ENCODE data around the gene UBL7. TPM values are rescaled to one million over a fixed set of nuclear protein-coding genes. Genes with fewer than 3 reads are reported as not detected.

Gene UBL7
- total RNA-seq, 4 donors from 2014 or later = 27.3 to 66.0 (median 40.4) TPM

GRCh38 chr15:74449643-74450205 lies 11.2 kb downstream of the UBL7 start:
- Histone ChIP-seq H3K4me1 (peaks cover 0 to 4% (median 0%) of the 10 kb centered on the region in 4 donors), H3K4me3 (no peak overlapping the region), H3K27ac (no peak overlapping the region), H3K36me3 (peaks cover 0 to 98% (median 28%) of the 10 kb centered on the region in 3 donors), H3K9me3 (no peaks in the 10 kb centered on the region), H3K27me3 (no peaks in the 10 kb centered on the region)
- TF ChIP-seq, protein P1, sequence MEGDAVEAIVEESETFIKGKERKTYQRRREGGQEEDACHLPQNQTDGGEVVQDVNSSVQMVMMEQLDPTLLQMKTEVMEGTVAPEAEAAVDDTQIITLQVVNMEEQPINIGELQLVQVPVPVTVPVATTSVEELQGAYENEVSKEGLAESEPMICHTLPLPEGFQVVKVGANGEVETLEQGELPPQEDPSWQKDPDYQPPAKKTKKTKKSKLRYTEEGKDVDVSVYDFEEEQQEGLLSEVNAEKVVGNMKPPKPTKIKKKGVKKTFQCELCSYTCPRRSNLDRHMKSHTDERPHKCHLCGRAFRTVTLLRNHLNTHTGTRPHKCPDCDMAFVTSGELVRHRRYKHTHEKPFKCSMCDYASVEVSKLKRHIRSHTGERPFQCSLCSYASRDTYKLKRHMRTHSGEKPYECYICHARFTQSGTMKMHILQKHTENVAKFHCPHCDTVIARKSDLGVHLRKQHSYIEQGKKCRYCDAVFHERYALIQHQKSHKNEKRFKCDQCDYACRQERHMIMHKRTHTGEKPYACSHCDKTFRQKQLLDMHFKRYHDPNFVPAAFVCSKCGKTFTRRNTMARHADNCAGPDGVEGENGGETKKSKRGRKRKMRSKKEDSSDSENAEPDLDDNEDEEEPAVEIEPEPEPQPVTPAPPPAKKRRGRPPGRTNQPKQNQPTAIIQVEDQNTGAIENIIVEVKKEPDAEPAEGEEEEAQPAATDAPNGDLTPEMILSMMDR (IDR thresholded peaks at IDR 0.05) = no peak
- no peak for TF ChIP-seq EP300 (IDR thresholded peaks at IDR 0.05)
- TF ChIP-seq POLR2A (IDR thresholded peaks at IDR 0.05) = no peak
- WGBS, 2 donors = 87 to 90% methylated on average over 12 of the region's 12 CpGs
- no peak for DNase-seq (ENCODE audit: low spot score in 2 of 2)

DNA sequence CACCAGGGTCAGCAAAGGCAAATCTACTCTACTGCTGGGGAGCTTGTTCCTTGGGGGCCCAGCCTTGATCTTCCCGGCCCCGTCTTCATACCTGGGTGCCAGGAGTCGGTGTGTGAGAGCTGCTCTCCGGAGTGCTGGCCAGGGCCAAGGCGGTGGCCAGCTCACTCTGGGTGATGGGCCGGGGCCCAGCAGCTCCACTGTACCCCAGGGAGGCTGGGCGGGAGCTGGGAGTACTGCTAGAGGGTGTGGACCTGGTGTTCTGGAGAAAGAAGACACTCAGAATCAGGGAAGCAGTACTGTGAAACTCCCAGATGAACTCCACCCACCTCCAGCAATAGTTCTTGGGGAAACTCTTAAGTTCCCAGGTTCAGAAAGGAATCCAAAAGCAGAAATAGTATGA lies 11.9 kb downstream of the UBL7 start:
- 85 to 100% methylated on average over 1 to 7 of the region's 7 CpGs for WGBS, 2 donors
- no peak for DNase-seq (ENCODE audit: low spot score in 2 of 2)
- TF ChIP-seq, protein P1 (IDR thresholded peaks at IDR 0.05) = no peak
- TF ChIP-seq EP300 (IDR thresholded peaks at IDR 0.05) = no peak
- no peak for TF ChIP-seq POLR2A (IDR thresholded peaks at IDR 0.05)
- Histone ChIP-seq H3K36me3 (peaks cover 0 to 98% (median 28%) of the 10 kb centered on the region in 3 donors), H3K27me3 (no peaks in the 10 kb centered on the region), H3K4me3 (no peak overlapping the region), H3K27ac (no peak overlapping the region), H3K4me1 (peaks cover 0 to 7% (median 1%) of the 10 kb centered on the region in 4 donors), H3K9me3 (no peaks in the 10 kb centered on the region)

DNA sequence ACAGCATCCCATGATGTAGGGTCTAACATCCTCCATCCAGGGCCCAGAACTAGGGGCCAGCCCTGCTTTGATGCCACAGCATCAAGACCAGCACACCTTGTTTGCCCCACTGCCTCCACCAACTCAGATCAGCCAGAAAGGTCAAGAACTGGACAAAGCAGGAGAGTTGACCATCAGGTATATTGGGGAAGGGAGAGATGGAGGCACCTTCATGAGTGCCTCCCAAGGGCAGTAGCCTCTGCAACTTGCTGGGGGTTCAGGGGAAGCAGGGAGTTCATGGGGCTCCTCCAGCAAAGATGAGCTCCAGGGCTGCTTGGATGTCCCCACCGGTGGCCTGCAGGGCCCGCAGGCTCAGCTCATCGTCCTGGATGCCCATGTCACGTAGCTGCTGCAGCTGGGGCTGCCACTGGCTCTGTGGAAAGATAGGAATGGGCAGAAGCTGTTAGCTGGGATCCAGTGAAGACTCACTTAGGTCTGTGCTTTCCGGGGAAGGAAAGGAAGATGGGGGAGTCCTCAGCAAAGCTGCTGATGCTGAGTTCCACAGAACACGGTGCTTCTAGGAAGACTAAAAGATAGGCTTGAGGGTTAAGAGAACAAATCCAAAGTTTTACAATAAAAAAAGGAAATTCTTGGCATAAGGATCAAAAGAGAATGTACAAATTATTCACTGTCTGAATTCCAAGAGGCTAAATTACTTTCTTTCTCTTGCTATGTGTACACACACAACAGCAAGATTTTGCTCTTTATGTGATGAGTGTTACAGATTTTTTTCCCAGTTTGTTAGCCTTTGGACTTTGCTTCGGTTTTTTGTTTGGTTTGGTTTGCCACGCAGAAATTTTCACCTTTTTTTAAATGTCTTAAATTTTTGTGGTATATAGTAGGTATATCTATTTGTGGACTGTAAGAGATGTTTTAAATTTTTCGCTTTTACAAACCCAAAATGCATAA lies 14.9 kb downstream of the UBL7 start:
- H3K4me3 ChIP-seq = no peak overlapping the region
- peaks cover 0 to 27% (median 5%) of the 10 kb centered on the region in 4 donors for H3K4me1 ChIP-seq
- 82 to 84% methylated on average over 9 of the region's 9 CpGs for WGBS, 2 donors
- no peak for TF ChIP-seq EP300 (IDR thresholded peaks at IDR 0.05)
- no peak for TF ChIP-seq POLR2A (IDR thresholded peaks at IDR 0.05)
- TF ChIP-seq, protein P1 (IDR thresholded peaks at IDR 0.05) = no peak
- H3K27ac ChIP-seq = no peak overlapping the region
- DNase-seq (ENCODE audit: low spot score in 2 of 2) = no peak
- H3K36me3 ChIP-seq = peaks cover 0 to 69% (median 22%) of the 10 kb centered on the region in 3 donors
- H3K27me3 ChIP-seq = no peaks in the 10 kb centered on the region
- no peaks in the 10 kb centered on the region for H3K9me3 ChIP-seq

DNA sequence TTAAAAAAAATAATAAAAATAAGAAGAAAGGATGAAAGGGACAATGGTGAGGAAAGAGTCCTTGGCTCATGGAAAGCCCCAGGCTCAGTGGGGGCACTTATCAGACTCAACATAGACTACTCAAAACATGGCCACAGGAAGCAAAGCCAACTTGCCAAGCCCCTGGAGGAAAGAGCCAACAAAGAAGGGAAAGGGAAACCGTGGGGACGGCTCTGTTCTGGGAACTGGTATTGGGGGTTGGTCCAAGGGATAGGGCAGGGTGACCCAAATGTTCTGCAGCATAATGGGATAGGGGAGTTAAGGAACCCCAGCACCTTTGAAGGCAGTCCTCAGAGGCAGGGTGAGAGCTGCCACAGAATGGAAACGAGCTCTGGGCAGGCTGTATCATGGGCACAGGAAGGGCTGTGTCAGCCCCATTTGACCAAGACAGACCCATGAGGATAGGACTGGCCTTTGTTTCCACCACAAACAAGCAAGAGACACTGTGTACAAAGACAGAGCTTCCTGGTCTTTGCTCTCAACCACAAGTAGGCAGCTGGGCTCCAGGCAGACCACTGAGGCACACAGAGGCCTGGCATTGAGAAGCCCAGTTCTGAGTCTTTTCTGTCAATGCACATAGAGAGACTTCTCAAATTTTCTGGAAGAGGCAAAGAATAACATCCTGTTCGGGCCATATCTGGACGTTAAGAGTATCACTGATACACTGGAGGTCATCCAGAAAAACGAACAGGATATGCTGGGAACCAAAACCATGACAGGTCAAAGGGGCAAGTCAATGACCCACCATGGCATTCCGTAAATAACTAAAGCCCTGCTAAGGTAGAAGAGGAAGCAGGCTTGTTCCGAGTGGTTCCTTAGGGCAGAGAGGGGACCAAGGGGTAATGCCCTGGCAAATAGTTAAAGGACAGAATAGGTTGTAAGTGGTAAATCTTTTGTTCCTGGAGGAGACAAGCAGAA lies 16.6 kb downstream of the UBL7 start:
- 60 to 62% methylated on average over 8 of the region's 8 CpGs for WGBS, 2 donors
- Histone ChIP-seq H3K36me3 (peaks cover 0 to 52% (median 6%) of the 10 kb centered on the region in 3 donors), H3K4me1 (peaks cover 0 to 27% (median 5%) of the 10 kb centered on the region in 4 donors), H3K9me3 (no peaks in the 10 kb centered on the region), H3K27ac (peak overlapping the region in 2 of 4 donors; percentile 33 to 45), H3K4me3 (no peak overlapping the region), H3K27me3 (no peaks in the 10 kb centered on the region)
- TF ChIP-seq, protein P1 (IDR thresholded peaks at IDR 0.05) = no peak
- TF ChIP-seq EP300 (IDR thresholded peaks at IDR 0.05) (no peak), POLR2A (IDR thresholded peaks at IDR 0.05) (no peak)
- no peak for DNase-seq (ENCODE audit: low spot score in 2 of 2)
